22Rv1 (cell line): ENCODE measurements around the gene POT1.

ENCODE experiments used
- ZFX ChIP-seq: fragments of 450-650 bp; IDR thresholded peaks from 2 replicates; pipeline ENCODE4 v1.6.1; 2017; ENCODE audit warnings: antibody characterized with exemption, borderline replicate concordance
- TF ChIP-seq, protein P1 (sequence below): fragments of 450-650 bp; IDR thresholded peaks from 2 replicates; pipeline ENCODE4 v1.5.1; 2017; ENCODE audit warnings: mild to moderate bottlenecking

DNA sequence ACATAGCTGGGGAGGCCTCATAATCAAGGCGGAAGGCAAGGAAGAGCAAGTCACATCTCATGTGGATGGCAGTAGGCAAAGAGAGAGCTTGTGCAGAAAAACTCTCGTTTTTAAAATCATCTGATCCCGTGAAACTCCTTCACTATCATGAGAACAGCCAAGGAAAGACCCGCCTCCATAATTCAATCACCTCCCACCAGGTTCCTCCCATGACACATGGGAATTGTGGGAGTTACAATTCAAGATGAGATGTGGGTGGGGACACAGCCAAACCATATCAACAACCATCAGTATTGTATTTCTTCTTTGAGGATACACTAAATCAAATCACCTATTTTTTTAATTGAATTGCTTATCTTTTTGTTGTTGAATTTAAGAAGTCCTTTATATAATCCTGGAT, 16.7 kb downstream of the POT1 start:
- TF ChIP-seq, protein P1, sequence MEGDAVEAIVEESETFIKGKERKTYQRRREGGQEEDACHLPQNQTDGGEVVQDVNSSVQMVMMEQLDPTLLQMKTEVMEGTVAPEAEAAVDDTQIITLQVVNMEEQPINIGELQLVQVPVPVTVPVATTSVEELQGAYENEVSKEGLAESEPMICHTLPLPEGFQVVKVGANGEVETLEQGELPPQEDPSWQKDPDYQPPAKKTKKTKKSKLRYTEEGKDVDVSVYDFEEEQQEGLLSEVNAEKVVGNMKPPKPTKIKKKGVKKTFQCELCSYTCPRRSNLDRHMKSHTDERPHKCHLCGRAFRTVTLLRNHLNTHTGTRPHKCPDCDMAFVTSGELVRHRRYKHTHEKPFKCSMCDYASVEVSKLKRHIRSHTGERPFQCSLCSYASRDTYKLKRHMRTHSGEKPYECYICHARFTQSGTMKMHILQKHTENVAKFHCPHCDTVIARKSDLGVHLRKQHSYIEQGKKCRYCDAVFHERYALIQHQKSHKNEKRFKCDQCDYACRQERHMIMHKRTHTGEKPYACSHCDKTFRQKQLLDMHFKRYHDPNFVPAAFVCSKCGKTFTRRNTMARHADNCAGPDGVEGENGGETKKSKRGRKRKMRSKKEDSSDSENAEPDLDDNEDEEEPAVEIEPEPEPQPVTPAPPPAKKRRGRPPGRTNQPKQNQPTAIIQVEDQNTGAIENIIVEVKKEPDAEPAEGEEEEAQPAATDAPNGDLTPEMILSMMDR = no peak
- no peak for TF ChIP-seq ZFX
